Non-pigmented ciliary epithelial cell (primary cell): ENCODE measurements around the gene HSBP1.
A peak's percentile ranks its signal among the peaks of the same experiment; 100 is the strongest.

Experiments used
- DNase-seq: peaks from one replicate; pipeline ENCODE4 v3.0.0-alpha.2; 2010; ENCODE audit warnings: low read depth

Gene HSBP1

DNA sequence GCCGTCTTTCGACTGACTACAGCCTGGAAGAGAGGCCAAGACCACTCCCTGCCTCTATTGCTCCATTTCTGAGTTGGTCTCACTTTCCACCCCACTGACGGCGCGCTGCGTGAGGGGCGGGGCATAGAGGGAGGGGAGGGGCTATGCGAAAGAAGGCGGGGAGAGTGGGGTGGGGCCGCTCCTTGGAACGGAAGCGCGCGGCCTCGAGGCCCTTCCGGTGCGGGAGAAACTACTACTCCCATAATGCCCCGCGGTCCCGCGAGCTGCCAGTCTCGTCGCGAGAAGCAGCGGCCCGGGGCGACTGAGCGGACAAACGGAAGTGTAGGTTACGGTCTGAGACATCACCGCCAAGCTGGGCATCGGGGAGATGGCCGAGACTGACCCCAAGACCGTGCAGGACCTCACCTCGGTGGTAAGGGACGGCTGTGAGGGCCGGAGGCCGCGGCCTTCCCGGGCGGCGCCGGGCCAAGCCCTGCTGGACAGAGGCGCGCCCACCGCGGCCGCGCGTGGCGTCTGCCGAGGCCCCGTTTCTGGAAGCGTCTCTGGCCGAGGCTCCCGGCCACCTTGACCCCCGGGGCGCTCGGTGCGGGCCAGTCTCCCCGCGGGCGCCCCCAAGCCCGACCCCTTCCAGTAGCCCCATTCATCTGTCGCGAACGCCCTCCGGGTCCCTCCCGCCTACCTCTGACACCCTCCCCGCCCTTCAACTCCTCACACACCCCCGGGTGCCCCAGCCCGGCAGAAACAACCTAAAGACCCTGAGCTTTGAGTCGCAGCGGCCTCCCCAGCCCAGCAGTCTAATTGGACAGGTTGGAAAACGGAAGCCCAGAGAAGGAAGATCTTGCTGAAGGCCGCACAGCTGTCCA lies at the start of gene HSBP1:
TSS of gene HSBP1 (plus strand) at position 269 of the 863 bp plus-strand sequence. CDS start at position 368, 99 bp downstream.
- DNase-seq, result peak; percentile 57

DNA sequence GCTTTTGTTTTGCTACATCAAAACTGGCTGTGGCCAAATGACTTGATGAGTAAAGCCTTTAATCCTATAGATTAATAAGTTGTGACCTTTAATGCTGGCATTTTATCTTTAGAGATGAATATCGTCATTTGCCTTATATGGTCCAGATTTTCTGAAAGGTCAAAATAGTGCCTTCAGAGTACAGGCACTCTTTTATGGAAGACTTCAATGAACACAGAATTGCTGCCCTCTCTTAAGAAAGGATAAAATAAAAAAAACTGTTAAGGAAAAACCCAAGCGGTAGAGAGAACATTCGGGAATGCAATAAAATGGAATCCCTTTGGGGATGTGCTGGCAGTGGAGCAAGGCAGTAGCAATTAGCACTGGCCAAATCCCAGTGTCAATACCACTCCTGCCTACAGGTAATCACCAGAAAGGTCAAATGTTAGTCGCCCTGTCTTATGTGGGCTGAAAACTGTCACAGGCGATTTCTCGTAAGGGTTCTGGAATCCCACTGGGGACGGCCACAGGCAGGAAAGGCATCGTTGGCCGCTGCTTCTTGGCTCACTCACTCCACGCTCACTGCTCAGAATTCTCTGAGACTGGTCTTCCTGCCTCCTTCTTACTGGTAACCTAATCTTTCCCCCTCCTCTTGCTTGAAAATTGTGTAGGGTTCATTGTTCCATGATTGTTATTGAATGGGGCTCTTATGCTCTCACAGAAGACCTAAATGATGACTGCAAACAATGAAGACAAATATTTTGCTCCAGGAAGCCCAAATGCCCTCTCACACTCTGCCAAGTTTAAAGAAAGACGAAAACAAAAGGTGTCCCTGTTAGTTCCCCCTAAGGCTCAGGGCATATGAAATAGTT lies 45.4 kb upstream of the HSBP1 start:
- DNase-seq, result no peak

DNA sequence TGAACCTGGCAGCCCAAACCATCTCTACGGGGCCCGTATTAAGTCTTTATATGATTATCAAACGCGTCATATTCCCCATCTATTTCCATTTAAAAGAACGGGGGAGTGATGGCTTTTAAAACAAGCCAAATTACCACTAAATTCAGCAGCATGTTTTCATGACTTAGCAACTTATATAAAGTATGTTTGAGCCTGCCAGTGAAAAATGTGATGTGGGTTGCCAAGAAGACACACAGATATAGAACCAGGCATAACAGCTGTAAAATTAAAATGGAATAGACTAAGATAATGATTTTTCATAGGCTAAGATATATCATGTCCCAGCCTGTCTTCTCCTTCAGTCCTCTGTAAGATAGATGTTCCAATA lies 44.8 kb upstream of the HSBP1 start:
- DNase-seq, result no peak

DNA sequence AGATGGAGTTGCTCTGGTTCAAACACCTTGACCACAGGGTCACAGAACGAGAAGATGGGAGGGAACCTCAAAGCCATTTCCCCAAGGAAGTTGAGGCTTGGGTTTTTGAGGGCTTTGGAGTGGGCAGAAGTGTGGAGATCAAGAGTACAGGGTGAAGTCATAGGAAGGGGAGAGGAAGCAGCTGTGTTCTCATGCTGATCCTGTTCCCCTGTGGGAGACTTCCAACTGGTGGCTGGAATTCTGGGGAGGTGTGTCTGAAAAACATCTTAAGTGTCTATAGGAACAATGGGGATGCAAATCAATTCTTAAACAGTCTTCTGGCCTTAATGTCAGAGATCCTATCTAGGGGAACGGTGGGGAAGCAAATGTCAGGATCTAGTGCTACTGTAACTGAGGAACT lies 38.8 kb upstream of the HSBP1 start:
- no peak for DNase-seq

DNA sequence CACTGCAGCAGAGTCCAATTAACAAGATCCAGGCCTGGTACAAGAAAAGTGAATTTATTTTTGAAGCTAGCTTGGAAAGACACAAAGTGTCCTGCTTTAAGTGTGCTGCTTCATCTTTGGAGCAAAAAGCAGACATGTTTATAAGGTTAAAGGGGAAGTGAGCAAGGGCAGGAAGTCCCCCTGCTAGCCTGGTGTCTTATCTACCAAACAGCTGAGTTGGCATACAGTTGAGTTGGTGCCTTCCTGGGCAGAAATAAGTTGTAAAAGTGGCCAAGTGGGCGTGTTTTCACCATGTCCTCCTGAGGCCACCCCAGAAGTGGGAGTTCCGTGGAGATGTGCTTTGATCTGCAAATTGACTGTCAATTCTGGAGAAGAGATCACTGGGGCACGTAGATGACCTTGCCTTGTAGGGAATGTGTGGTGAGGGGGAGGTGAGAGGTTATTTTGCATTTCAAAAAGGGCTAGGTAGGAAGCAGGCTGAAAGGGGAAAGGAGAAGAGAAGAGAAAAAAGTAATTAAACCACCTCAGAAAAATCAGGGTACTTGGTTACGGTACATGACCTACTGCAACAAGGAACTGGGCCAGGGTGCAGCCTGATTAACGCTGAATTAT lies 38.3 kb upstream of the HSBP1 start:
- DNase-seq, result no peak

DNA sequence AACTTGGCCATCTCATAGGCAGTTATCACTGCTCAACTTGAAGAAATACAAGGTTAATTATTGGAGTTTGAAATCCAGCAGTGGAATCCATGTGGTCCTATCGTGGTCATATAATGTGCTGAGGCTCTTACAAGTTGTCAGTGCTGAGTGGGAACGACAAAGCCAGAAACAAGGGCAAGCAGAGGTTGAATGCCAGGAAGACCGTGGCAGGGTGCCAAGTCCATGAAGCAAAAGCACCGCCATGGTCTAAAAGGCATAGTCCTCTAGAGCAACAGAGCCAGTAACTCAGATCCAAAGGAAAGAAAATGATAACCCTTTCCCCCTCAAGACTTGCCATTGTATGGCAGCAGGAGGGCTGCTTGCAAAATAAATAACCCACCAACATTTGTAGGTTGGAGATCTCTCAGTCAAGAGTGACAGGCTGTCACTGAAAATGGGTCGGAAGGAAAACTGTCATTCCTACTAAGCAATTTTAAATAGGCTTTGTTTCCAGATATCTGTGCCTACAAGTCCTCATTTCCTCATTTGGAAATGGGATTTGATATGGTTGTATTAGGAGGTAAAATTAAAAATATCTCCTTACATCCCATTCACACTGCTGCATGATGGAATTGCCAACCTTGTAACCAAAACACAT lies 36.4 kb upstream of the HSBP1 start:
- no peak for DNase-seq

DNA sequence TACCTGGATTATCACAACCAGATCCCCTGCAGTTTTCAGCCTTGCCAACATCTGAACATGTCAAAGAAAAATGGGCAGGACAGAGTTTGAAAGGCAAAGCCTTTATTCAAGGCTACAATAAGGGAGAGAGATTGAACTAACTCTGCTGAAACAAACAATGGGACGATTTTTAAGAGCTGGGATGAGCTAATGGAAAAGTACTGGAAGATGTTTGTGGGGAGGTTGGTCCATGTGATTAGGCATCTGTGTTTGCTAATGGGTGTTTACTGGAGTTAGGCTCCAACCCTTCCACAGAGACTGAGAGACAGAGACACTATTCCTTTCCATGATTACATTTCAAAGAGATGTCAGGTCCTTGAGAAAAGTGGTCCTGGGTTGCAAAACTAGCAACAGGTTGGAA lies 35.0 kb upstream of the HSBP1 start:
- DNase-seq, result no peak

DNA sequence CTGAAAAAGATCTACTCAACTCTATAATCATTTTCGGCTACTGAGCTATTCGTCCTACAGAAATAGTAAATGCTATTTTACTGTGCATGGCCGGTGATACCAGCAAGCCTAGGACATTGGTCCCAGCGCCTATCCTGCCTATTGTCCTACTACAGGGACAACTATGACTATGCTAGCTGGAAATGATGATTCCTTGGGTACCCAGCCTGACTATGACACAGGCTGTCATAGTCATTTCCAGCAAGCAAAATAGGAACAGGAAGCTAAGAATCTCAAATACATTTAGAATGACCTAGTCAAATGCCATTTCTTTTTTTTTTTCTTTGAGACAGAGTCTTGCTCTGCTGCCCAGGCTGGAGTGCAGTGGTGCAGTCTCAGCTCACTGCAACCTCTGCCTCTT lies 33.7 kb upstream of the HSBP1 start:
- DNase-seq, result no peak

DNA sequence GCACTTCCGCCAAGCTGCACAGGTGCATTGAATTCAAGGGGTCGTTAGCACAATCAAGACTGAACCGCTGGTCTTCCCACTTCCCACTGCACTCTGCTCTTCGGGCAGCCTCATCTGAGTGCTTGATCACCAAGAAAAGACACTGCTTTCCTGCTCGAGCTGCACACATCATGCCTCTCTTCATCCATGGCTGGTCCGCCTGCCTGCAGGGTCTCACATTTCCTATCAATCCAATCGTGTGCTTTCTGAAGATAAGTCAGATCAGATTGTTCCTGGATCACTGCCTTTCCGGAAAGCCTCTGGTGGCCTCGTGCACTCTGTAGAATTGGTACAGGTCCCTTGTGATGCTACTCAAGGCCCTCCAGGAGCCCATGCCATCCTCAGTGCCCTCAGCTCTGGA lies 30.8 kb upstream of the HSBP1 start:
- no peak for DNase-seq

DNA sequence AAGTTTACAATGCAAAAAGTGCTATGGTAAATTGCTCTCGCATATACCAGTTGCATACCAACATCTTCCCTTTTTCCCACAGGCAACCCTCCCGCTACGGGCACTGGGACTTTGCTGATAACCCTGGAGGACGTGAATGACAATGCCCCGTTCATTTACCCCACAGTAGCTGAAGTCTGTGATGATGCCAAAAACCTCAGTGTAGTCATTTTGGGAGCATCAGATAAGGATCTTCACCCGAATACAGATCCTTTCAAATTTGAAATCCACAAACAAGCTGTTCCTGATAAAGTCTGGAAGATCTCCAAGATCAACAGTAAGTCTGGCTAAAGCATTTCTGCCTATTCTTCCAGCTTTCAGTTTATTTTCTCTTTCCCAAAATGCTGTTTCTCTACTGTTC lies 27.9 kb upstream of the HSBP1 start:
- peak; percentile 15 for DNase-seq

DNA sequence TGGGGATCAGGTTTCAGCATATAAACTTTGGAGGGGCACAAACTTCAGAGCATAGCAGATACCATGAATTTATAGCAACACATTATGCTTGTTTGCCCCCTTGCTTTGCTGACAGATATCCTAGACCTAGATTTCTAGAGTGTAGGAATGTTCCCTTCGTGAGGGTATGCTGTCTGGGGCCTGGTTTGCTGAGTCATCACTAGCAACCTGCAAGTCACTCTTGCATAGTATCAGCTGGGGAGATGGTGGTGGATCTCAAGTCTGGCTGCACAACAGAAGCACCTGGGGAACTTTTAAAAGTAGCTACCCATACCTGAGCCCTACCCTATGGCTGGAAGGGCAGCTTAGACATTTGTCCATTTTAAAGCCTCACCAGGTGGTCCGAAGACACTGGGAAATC lies 22.3 kb upstream of the HSBP1 start:
- DNase-seq, result no peak

DNA sequence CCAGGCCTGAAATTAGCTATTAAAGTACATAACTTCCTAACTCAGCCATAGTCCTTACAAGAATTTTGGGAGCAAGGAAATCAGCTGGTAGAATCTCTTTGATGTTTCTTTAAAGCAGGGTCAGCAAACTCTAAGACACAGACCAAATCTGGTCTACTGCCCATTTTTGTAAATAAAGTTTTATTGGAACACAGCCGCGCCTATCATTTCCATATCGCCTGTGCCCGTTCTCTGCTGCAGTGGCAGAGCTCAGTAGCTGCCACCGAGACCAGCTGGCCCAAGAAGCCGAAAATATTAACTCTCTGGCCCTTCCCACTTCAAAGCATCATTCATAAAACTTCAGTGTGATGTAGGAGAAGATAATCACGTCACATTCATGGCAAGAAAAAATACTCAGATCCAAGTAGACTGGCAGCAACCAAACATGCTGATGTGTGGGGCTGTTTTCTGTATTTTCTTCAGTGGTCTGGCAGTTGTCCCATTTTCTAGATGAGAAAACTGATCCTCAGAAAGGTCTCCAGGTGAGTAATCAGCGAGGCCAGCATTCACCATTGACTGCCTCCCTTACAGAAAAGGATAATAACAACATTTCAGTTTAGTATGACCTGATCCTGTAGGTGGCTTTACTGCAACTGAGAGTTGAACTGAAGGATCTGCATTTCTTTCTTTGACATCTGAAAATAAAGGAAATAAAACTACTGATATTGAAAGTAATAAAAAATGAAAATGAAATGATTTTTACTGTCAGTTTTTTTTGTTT lies 18.0 kb upstream of the HSBP1 start:
- no peak for DNase-seq

DNA sequence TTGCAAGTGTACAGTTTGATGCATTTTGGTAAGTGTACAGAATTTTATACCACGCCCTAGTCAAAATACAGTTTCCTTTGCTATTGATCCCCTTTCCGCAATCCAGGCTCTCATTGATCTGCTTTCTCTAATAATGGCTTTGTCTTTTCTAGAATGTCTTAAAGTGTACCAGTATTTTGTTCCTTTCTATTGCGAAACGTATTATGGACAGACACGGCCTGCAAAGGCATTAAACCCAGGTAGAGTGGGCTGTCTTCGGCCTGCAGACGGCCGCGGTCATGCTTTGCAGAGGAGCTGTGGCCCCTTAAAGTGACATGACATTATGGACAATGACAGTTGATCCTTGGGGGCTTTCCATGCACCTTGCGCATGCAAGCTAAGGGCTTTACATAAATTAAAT lies 15.9 kb upstream of the HSBP1 start:
- no peak for DNase-seq

DNA sequence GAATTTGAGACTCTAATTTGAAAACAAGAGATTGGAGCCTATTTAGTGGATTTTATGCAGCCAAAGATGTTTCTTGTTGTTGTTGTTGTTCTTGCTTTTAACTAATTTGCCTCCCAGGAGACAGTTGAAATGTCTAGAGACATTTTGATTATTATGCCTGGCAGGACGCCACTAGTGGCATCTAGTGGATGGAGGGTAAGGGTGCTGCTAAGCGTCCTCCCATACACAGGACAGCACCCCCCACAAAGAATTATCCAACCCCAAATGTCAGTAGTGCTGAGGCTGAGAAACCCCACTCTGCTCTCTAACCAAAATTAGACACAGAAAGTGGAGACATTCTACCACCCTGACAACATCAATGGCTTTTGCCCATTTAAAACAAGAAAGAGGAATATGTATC lies 15.4 kb upstream of the HSBP1 start:
- no peak for DNase-seq

DNA sequence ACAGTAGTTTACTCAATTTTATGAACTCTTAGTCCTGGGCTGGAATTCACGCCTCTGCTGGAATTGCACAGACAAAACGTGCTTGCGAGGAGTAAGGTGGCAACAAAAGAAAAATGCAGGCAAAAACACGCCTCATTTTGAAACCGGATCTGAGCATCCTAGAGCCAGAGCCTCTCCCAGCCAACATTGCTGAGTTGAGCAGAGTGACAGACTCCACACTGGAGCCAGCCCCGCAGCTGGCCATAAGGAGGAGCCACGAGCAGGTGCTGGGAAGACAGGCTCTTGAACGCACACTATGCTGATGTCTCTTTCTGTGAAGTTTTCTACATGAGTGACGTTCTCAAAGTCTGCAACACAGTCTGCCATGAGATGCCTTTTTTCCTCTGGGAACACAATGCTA lies 14.6 kb upstream of the HSBP1 start:
- no peak for DNase-seq

DNA sequence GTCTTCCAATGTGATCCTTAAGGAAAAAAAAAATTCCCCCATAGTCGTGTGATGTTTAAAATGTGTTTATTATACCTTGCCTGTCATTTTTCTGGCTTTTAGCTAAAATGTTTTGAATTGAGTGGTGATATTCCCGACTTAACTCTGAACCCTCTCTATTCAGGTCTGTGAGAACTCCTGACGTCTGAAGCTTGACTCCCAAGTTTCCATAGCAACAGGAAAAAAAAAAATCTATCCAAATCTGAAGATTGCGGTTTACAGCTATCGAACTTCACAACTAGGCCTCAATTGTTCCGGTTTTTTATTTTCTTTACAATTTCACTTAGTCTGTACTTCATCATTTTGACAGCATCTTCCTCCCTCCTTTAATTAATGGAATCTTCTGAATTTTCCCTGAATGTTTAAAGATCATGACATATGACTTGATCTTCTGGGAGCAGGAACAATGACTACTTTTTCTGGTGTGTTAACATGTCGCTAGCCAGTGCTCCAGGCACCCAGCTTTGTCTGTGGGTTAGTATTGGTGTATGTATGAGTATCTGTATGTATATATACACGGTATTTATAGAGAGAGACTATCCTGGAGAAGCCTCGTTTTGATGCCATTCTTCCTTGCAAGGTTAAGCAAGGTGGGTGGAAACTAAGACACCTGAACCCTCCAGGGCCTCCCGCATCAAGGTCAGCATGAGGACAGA lies 12.8 kb upstream of the HSBP1 start:
- DNase-seq, result no peak

DNA sequence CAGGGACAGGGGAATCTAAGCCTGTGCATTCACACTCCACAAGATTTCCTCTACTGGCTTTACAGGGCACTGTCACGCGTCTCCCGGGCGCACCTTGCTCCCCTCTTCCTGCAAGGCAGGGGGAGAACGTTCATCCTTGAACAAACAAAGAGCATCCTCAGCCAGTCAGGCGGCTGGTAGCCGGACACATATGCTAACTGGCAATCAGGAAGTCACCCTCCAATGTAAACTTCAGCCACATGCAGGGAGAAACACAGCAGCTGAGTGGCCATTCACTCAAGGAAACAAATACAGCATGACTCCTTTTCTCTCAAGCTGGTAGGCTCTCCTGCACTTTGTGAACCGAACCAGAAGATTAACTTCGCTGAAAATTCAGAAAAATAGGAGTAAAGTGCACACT lies 10.8 kb upstream of the HSBP1 start:
- no peak for DNase-seq

DNA sequence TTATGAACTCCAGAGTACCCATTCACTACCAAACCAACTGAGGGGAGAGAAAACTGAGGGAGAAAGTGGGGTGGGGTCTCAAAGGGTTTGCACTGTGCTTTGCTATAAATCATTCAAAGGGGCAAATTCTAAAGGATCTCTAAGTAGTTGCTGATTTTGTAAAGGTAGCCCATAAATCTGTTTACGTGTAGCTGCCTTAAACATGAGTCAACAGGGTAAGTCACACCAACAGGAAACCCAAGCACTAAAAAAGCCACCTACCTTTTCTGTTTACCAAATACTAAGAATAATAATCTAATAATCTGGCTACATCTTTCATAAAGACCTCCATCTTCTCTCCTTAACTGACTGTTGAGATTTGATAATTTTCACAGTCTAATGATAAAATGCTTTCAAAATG lies 8.4 kb upstream of the HSBP1 start:
- DNase-seq, result no peak

DNA sequence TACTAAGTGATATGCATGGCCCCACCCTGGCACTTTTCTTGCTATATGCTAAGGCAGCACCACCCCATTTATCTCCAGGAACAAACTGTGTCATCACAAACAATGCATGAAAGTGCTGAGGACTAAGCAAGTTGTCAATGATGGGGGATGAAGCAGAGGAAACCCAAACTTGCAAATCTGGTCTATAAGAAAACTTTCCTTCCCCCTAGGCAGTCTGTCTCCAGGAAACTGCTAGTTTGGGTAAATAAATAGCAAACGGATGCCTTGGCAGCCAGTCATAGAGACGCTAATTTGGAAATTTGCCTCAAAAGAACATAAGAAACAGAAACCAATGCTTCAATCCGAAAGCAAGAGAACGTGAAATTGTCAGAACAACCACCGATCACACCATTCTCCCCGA lies 5.6 kb upstream of the HSBP1 start:
- no peak for DNase-seq

DNA sequence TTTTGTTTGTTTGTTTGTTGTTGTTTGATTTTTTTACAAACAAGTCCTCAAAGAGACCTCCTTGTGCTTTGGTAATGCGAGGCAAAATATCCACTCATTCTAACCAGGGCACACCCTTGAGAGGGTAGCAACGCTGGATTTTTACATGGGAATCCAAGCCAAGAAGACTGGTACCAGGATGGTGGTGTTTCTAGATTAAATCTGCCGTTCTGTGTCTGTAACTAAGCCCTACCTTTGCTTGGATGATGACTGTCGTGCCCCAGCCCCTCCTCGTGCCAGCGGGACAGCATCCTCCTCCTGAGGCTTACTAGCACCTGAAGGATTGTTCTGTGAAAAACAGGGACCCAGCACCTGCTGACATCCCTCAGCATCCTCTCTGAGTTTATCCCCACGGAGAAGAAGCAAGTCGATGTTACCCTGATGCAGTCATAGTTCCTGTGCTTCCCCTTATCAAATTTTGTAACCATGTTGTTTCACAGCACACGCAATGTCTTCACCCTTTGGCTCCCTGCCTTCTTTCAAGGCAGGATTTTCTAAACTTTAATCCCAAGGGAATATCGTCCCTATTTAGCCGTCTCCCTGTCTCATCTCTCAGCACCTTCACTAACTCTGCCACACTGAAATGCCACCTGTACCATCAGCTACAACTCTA lies 5.1 kb upstream of the HSBP1 start:
- no peak for DNase-seq

DNA sequence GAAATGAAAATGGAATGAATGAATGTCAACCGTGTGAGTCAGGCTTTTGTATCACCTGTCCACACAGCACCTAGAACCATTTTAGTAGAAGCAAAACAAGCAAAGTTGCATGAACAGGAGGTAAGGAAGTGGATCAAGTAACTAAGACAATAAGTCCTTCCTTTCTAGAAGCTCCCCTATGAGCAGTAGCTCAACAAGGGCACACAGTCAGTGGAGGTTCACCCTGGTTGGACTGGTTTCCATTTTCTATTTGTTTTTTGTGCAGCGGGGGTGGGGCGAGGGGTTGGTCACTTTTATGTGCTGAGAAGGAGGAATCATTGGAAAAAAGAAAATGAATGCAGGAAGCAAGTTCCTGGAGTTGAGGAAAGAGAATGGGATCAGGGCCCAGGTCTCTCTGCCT lies 4.0 kb upstream of the HSBP1 start:
- DNase-seq, result no peak
